Osteoblast (primary cell): ENCODE results near the gene MACROD2. TPM values are rescaled to one million over a fixed set of nuclear protein-coding genes. Genes with fewer than 3 reads are reported as not detected.

ENCODE experiments used
- DNase-seq: peaks from one replicate; pipeline ENCODE4 v3.0.0; 2011; ENCODE audit warnings: low spot score, mixed read lengths; ENCODE audit not compliant: insufficient read length; ENCODE audit errors: missing footprints
- H2AFZ ChIP-seq: 2 replicates; pipeline ENCODE4 v1.6.0; 2011; ENCODE audit warnings: mild to moderate bottlenecking, low read length
- H3K27ac ChIP-seq: 2 replicates; pipeline ENCODE4 v1.5.1; 2011; ENCODE audit warnings: mild to moderate bottlenecking, low read depth, low read length, moderate library complexity
- H3K27me3 ChIP-seq: 2 replicates; pipeline ENCODE4 v1.6.0; 2012; ENCODE audit warnings: mild to moderate bottlenecking, control low read depth, inconsistent platforms, low read length, moderate library complexity; ENCODE audit not compliant: insufficient read depth
- H3K36me3 ChIP-seq: 2 replicates; pipeline ENCODE4 v1.5.1; 2011; ENCODE audit warnings: mild to moderate bottlenecking, low read length, control low read depth, moderate library complexity; ENCODE audit not compliant: insufficient read depth
- H3K4me1 ChIP-seq: 2 replicates; pipeline ENCODE4 v1.5.1; 2011; ENCODE audit warnings: mild to moderate bottlenecking, low read length, control low read depth, moderate library complexity; ENCODE audit not compliant: insufficient read depth
- H3K4me2 ChIP-seq: 2 replicates; pipeline ENCODE4 v1.6.0; 2011; ENCODE audit warnings: mild to moderate bottlenecking, low read length; ENCODE audit not compliant: insufficient read depth
- H3K4me3 ChIP-seq: fragments of 200-600 bp; sonication (generic); 3 replicates; pipeline ENCODE4 v1.5.1; 2012; ENCODE audit warnings: mild to moderate bottlenecking, low read length, inconsistent platforms; ENCODE audit not compliant: insufficient read depth
- H3K79me2 ChIP-seq: 2 replicates; pipeline ENCODE4 v1.6.0; 2012; ENCODE audit warnings: mild to moderate bottlenecking, low read length, control low read depth, inconsistent platforms; ENCODE audit not compliant: insufficient read depth
- H3K9me3 ChIP-seq: 2 replicates; pipeline ENCODE4 v1.5.1; 2011; ENCODE audit warnings: low read depth, low read length, control low read depth
- H4K20me1 ChIP-seq: 2 replicates; pipeline ENCODE4 v1.6.0; 2012; ENCODE audit warnings: mild to moderate bottlenecking, low read length, control low read depth; ENCODE audit not compliant: insufficient read depth
- CTCF ChIP-seq: IDR thresholded peaks from 2 replicates; pipeline ENCODE4 v1.5.1; 2011; ENCODE audit warnings: mild to moderate bottlenecking, low read depth, low read length, moderate library complexity; ENCODE audit errors: extremely low read depth
- total RNA-seq: library from RNA; depleted of rRNA; stranded (reverse); fragments of >200 nt; gene quantifications from 2 replicates; pipeline ENCODE4 v1.2.3, GENCODE V29; 2012

The MACROD2 gene
- total RNA-seq, 1 donor: 4.0 TPM

- Histone ChIP-seq H3K27ac (no peak overlapping the region), H4K20me1 (no peaks in the 10 kb centered on the region), H2AFZ (no peak overlapping the region), H3K4me1 (no peaks in the 10 kb centered on the region), H3K27me3 (no peaks in the 10 kb centered on the region), H3K4me2 (no peak overlapping the region), H3K36me3 (no peaks in the 10 kb centered on the region), H3K79me2 (no peaks in the 10 kb centered on the region), H3K4me3 (no peak overlapping the region), H3K9me3 (no peaks in the 10 kb centered on the region)
- peak; percentile 17 for TF ChIP-seq CTCF
- peak; percentile 36 for DNase-seq
These were observed 1907.2 kb downstream of the MACROD2 start for GRCh38 chr20:15902493-15902892.

GRCh38 chr20:15905661-15906060 is 1910.3 kb downstream of the MACROD2 start:
- Histone ChIP-seq H3K27ac (no peak overlapping the region), H2AFZ (no peak overlapping the region), H3K27me3 (no peaks in the 10 kb centered on the region), H3K9me3 (no peaks in the 10 kb centered on the region), H3K4me1 (no peaks in the 10 kb centered on the region), H3K36me3 (no peaks in the 10 kb centered on the region), H4K20me1 (no peaks in the 10 kb centered on the region), H3K79me2 (no peaks in the 10 kb centered on the region), H3K4me2 (no peak overlapping the region), H3K4me3 (no peak overlapping the region)
- no peak for DNase-seq
- no peak for TF ChIP-seq CTCF

- Histone ChIP-seq H3K36me3 (no peaks in the 10 kb centered on the region), H3K4me2 (no peak overlapping the region), H3K27ac (no peak overlapping the region), H2AFZ (no peak overlapping the region), H3K79me2 (no peaks in the 10 kb centered on the region), H3K4me1 (no peaks in the 10 kb centered on the region), H4K20me1 (no peaks in the 10 kb centered on the region), H3K27me3 (no peaks in the 10 kb centered on the region), H3K9me3 (no peaks in the 10 kb centered on the region), H3K4me3 (no peak overlapping the region)
- no peak for TF ChIP-seq CTCF
- DNase-seq: no peak
These were observed 1914.7 kb downstream of the MACROD2 start for GRCh38 chr20:15909995-15910394.

- H2AFZ ChIP-seq: no peak overlapping the region
- no peaks in the 10 kb centered on the region for H3K36me3 ChIP-seq
- no peaks in the 10 kb centered on the region for H3K27me3 ChIP-seq
- H3K4me3 ChIP-seq: no peak overlapping the region
- TF ChIP-seq CTCF: no peak
- H3K9me3 ChIP-seq: no peaks in the 10 kb centered on the region
- no peak for DNase-seq
- H4K20me1 ChIP-seq: no peaks in the 10 kb centered on the region
- no peaks in the 10 kb centered on the region for H3K4me1 ChIP-seq
- H3K4me2 ChIP-seq: no peak overlapping the region
- no peak overlapping the region for H3K27ac ChIP-seq
- no peaks in the 10 kb centered on the region for H3K79me2 ChIP-seq
These were observed 1916.3 kb downstream of the MACROD2 start for GRCh38 chr20:15911581-15911980.
